Upper lobe of left lung (tissue), 6 donors: ENCODE measurements around the gene TRMO. TPM values are rescaled to one million over a fixed set of nuclear protein-coding genes. Genes with fewer than 3 reads are reported as not detected.
"Not testable (repeated sequence)": the region's sequence is repeated elsewhere in the genome, so short reads cannot be mapped to it uniquely, and the experiment has no call there.

Experiments used
- ATAC-seq, 2 donors: fragments of 200-7000 bp; cut with Tn5 transposase; one replicate each; pipeline ENCODE4 v1.9.1; 2022; ENCODE audit warnings: mild to moderate bottlenecking in 2 of 2, moderate library complexity in 2 of 2; ENCODE audit not compliant: low FRiP score in 2 of 2
- DNase-seq, 2 donors: peaks; one replicate each; pipeline ENCODE4 v3.0.0-alpha.2; 2019 to 2020
- H3K27ac ChIP-seq, 4 donors: fragments of 200-600 bp; sonication (generic); one replicate each; pipeline ENCODE4 v1.5.1; 2016 to 2019
- H3K27me3 ChIP-seq, 4 donors: fragments of 200-600 bp; sonication (generic); one replicate each; pipeline ENCODE4 v1.5.1; 2017 to 2019
- H3K36me3 ChIP-seq, 4 donors: fragments of 200-600 bp; sonication (generic); one replicate each; pipeline ENCODE4 v1.5.1; 2016 to 2019
- H3K4me1 ChIP-seq, 4 donors: fragments of 200-600 bp; sonication (generic); one replicate each; pipeline ENCODE4 v1.5.1; 2018 to 2019
- H3K4me3 ChIP-seq, 4 donors: fragments of 200-600 bp; sonication (generic); one replicate each; pipeline ENCODE4 v1.5.1; 2017 to 2019; ENCODE audit warnings: mild to moderate bottlenecking in 2 of 4, moderate library complexity in 1 of 4
- H3K9me3 ChIP-seq, 4 donors: fragments of 200-600 bp; sonication (generic); one replicate each; pipeline ENCODE4 v1.5.1; 2018 to 2019
- EP300 ChIP-seq, 4 donors: sonication (generic); formaldehyde crosslinking; IDR thresholded peaks; one replicate each; pipeline ENCODE4 v1.5.1; 2017; ENCODE audit warnings: antibody characterized with exemption in 4 of 4, control low read depth in 2 of 4
- POLR2A ChIP-seq, 4 donors: fragments of 450-650 bp; IDR thresholded peaks; one replicate each; pipeline ENCODE4 v1.5.1; 2016 to 2017; ENCODE audit warnings: antibody characterized with exemption in 4 of 4, mild to moderate bottlenecking in 2 of 4
- POLR2AphosphoS5 ChIP-seq, 2 donors: sonication (generic); formaldehyde crosslinking; IDR thresholded peaks; one replicate each; pipeline ENCODE4 v1.5.1; 2017; ENCODE audit warnings: antibody characterized with exemption in 2 of 2
- WGBS, 2 donors: methylation state at CpG; one replicate each; pipeline ENCODE4 v1.1.5; 2017 to 2018; 5-methylcytosine and 5-hydroxymethylcytosine counted together
- total RNA-seq, 6 donors: library from RNA; depleted of rRNA in 4 of 6; stranded (reverse); fragments of >200 nt in 4 of 6; gene quantifications; one replicate each; pipeline versions ENCODE4 v1.1.0 to v1.2.1, GENCODE V29; 2016 to 2021
- TF ChIP-seq, protein P1 (sequence below), 6 experiments: fragments of 450-650 bp in 4 of 6; fragments of 200-600 bp in 2 of 6; sonication (generic) in 2 of 6; IDR thresholded peaks; one replicate each; pipeline ENCODE4 v1.5.1; 2016 to 2019; ENCODE audit warnings: antibody characterized with exemption in 6 of 6
- donor health status: DM: no; HTN: no; CAD: no; lungs with moderate emphysema.
- donor health status: DM: no; HTN: yes; CAD: no; lungs with severe emphysema.

TRMO gene
- total RNA-seq, 6 donors from 2014 or later, result 18.1 to 68.1 (median 37.7) TPM

DNA sequence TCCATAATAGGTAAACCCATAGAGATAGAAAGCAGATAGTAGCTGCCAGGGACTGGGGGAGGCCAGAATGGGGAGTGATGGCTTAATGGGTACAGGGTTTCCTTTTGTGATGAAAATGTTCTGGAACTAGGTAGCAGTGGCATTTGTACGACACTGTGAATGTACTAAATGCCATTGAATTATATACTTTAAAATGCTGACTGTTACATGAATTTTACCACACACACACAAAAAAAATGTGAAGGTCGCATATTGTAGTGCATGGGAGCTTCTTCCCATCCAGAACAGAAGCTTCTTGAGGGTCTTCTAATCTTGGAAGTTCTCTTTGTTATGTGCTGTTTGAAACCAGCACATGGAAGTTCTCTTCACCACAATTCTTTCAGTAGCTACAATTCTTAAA lies 40.9 kb upstream of the TRMO start:
- TF ChIP-seq POLR2AphosphoS5 (IDR thresholded peaks at IDR 0.05), result no peak
- no peak for TF ChIP-seq POLR2A (IDR thresholded peaks at IDR 0.05)
- TF ChIP-seq, protein P1, sequence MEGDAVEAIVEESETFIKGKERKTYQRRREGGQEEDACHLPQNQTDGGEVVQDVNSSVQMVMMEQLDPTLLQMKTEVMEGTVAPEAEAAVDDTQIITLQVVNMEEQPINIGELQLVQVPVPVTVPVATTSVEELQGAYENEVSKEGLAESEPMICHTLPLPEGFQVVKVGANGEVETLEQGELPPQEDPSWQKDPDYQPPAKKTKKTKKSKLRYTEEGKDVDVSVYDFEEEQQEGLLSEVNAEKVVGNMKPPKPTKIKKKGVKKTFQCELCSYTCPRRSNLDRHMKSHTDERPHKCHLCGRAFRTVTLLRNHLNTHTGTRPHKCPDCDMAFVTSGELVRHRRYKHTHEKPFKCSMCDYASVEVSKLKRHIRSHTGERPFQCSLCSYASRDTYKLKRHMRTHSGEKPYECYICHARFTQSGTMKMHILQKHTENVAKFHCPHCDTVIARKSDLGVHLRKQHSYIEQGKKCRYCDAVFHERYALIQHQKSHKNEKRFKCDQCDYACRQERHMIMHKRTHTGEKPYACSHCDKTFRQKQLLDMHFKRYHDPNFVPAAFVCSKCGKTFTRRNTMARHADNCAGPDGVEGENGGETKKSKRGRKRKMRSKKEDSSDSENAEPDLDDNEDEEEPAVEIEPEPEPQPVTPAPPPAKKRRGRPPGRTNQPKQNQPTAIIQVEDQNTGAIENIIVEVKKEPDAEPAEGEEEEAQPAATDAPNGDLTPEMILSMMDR (IDR thresholded peaks at IDR 0.05), result no peak
- no peak for TF ChIP-seq EP300 (IDR thresholded peaks at IDR 0.05)
- no peaks in the 10 kb centered on the region for H3K9me3 ChIP-seq
- H3K4me3 ChIP-seq, result no peak overlapping the region
- 78 to 80% methylated on average over 2 of the region's 2 CpGs for WGBS, 2 donors
- DNase-seq (no peak), ATAC-seq (no peak)
- no peaks in the 10 kb centered on the region for H3K27me3 ChIP-seq
- no peaks in the 10 kb centered on the region for H3K36me3 ChIP-seq
- H3K4me1 ChIP-seq, result no peaks in the 10 kb centered on the region
- no peak overlapping the region for H3K27ac ChIP-seq

DNA sequence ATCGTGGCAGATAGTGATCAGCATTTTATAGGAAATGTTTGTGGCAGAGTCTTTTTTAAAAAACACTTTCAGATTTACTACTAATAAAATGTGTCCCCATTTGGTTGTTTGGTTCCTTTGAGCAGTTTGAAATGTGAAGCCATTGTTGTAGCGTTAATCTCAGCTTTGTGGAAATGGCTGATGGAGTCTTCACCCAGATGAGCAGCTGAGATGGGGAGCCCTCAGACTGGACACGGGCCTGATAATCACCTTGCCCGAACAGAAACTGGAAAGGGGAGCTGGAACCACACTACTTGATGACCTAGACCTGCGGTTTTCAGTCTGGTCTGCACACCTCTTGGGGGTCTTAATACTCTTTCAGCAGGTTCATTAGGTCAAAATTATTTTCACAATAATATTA lies 40.3 kb upstream of the TRMO start:
- 80 to 87% methylated on average over 5 of the region's 5 CpGs for WGBS, 2 donors
- Histone ChIP-seq H3K27ac (no peak overlapping the region), H3K4me1 (no peaks in the 10 kb centered on the region), H3K9me3 (no peaks in the 10 kb centered on the region), H3K27me3 (no peaks in the 10 kb centered on the region), H3K36me3 (no peaks in the 10 kb centered on the region), H3K4me3 (no peak overlapping the region)
- no peak for ATAC-seq
- no peak for TF ChIP-seq POLR2AphosphoS5 (IDR thresholded peaks at IDR 0.05)
- TF ChIP-seq, protein P1 (IDR thresholded peaks at IDR 0.05), result no peak
- TF ChIP-seq EP300 (IDR thresholded peaks at IDR 0.05), result no peak
- no peak for DNase-seq

DNA sequence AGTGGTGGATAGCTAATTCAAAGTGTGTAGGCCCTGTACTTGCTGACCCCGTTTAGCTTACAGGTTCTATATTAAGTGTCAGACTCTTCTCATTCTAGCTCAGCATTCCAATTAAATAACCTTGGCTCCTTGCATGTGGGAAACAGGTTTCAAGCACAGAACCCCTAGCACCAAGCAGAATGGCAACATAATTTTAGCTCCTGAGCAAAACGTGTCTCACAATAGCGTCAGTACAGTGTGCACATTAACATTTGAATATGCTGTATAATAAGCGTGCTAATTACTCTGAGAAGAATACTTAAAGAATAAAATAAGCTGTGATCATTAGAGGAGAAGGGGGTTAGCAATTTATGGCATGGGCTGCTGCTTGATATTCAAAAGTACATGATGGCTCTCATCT lies 39.8 kb upstream of the TRMO start:
- no peak overlapping the region for H3K27ac ChIP-seq
- ATAC-seq (no peak), DNase-seq (no peak)
- H3K4me1 ChIP-seq, result no peaks in the 10 kb centered on the region
- TF ChIP-seq POLR2AphosphoS5 (IDR thresholded peaks at IDR 0.05) (no peak), POLR2A (IDR thresholded peaks at IDR 0.05) (no peak), EP300 (IDR thresholded peaks at IDR 0.05) (no peak)
- TF ChIP-seq, protein P1 (IDR thresholded peaks at IDR 0.05), result no peak
- H3K36me3 ChIP-seq, result no peaks in the 10 kb centered on the region
- no peaks in the 10 kb centered on the region for H3K9me3 ChIP-seq
- H3K4me3 ChIP-seq, result no peak overlapping the region
- H3K27me3 ChIP-seq, result no peaks in the 10 kb centered on the region
- 73 to 79% methylated on average over 4 of the region's 4 CpGs for WGBS, 2 donors

DNA sequence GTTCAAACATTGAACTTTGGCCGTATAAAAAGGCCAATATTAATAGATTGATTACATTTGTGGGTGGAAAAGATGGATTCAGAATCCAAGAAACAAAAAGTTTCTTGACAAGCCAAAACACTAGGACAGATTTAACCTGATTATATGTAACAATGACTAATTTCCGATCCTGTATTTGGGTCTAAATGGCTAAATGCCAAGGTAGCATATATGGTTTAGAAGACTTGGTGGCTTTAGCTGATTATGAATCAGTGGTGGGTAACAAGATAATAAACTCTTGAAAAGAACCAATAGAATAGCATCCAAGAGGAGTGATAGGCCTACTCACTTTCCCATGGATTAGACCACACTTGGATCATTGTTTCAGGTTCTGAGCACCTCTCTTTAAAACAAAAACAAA lies 39.1 kb upstream of the TRMO start:
- Histone ChIP-seq H3K9me3 (no peaks in the 10 kb centered on the region), H3K27ac (no peak overlapping the region), H3K4me1 (no peaks in the 10 kb centered on the region), H3K36me3 (no peaks in the 10 kb centered on the region), H3K4me3 (no peak overlapping the region), H3K27me3 (no peaks in the 10 kb centered on the region)
- ATAC-seq (no peak), DNase-seq (no peak)
- 84 to 93% methylated on average over 2 of the region's 2 CpGs for WGBS, 2 donors
- TF ChIP-seq EP300 (IDR thresholded peaks at IDR 0.05) (no peak), POLR2AphosphoS5 (IDR thresholded peaks at IDR 0.05) (no peak), POLR2A (IDR thresholded peaks at IDR 0.05) (no peak)
- TF ChIP-seq, protein P1 (IDR thresholded peaks at IDR 0.05), result no peak

DNA sequence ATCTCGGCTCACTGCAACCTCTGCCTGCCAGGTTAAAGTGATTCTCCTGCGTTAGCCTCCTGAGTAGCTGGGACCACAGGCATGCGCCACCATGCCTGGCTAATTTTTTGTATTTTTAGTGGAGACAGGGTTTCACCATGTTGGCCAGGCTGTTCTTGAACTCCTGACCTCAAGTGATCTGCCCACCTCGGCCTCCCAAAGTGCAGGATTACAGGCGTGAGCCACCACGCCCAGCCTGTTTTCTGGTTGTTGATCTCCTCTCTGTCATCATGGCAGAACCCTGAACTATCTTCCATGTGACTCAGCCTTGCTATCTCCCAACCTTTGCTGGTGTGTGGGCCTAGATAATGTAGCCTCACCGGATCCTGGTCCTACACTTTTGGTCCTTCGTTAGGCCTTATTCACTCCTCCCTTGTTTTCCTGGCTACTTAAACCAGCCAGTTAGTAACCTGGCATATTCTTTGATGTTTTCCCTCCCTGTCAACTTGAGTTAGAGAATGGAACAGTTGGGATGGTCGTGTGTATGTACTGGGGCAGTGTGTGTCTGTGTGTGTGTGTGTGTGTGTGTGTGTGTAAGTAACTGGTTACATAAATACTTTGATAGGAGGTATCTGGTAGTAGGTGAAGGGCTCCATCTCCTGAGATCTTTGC lies 38.5 kb upstream of the TRMO start:
- not testable (repeated sequence) for ATAC-seq, H3K4me1 ChIP-seq, H3K36me3 ChIP-seq, DNase-seq, H3K9me3 ChIP-seq, H3K4me3 ChIP-seq, H3K27me3 ChIP-seq, H3K27ac ChIP-seq
- WGBS, 2 donors, result 84 to 89% methylated on average over 9 of the region's 9 CpGs
